Heart right ventricle (tissue), 16 donors: Measurements from ENCODE around the gene CYP11A1. TPM values are rescaled to one million over a fixed set of nuclear protein-coding genes. Genes with fewer than 3 reads are reported as not detected.
A peak's percentile ranks its signal among the peaks of the same experiment; 100 is the strongest.

Experiments used
- ATAC-seq, 8 donors: fragments of 200-7000 bp; cut with Tn5 transposase; one replicate each; pipeline ENCODE4 v1.9.1; 2020; ENCODE audit warnings: mild to moderate bottlenecking in 8 of 8, moderate library complexity in 8 of 8, moderate number of reproducible peaks in 1 of 8
- DNase-seq, 2 donors: peaks; one replicate each; pipeline ENCODE4 v3.0.0-alpha.2; 2020
- H3K27ac ChIP-seq, 10 donors: fragments of 200-600 bp; sonication (generic) in 2 of 10; one replicate each; pipeline versions ENCODE4 v1.5.0 to v1.8.0; 2020 to 2022; ENCODE audit warnings: mild to moderate bottlenecking in 3 of 10
- H3K27me3 ChIP-seq, 7 donors: fragments of 200-600 bp; one replicate each; pipeline ENCODE4 v1.8.0; 2021 to 2022; ENCODE audit warnings: mild to moderate bottlenecking in 2 of 7
- H3K36me3 ChIP-seq, 9 donors: fragments of 200-600 bp; sonication (generic) in 1 of 9; one replicate each; pipeline versions ENCODE4 v1.5.0 to v1.8.0; 2020 to 2022; ENCODE audit warnings: mild to moderate bottlenecking in 2 of 9
- H3K4me1 ChIP-seq, 9 donors: fragments of 200-600 bp; sonication (generic) in 1 of 9; one replicate each; pipeline versions ENCODE4 v1.5.0 to v1.8.0; 2020 to 2022; ENCODE audit warnings: mild to moderate bottlenecking in 4 of 9
- H3K4me3 ChIP-seq, 10 donors: fragments of 200-600 bp; sonication (generic) in 2 of 10; one replicate each; pipeline versions ENCODE4 v1.5.0 to v1.8.0; 2020 to 2022; ENCODE audit warnings: mild to moderate bottlenecking in 7 of 10, moderate library complexity in 2 of 10
- H3K9me3 ChIP-seq, 11 donors: fragments of 200-600 bp in 10 of 11; sonication (generic) in 2 of 11; one replicate each; pipeline versions ENCODE4 v1.5.0 to v1.8.0; 2013 to 2022; ENCODE audit warnings: mild to moderate bottlenecking in 2 of 11, control low read depth in 1 of 11, moderate library complexity in 1 of 11
- CTCF ChIP-seq, 9 donors: fragments of 200-600 bp; sonication (generic) in 2 of 9; IDR thresholded peaks; one replicate each; pipeline versions ENCODE4 v1.5.0 to v1.8.0; 2021 to 2022; ENCODE audit warnings: antibody characterized with exemption in 9 of 9, mild to moderate bottlenecking in 5 of 9, moderate library complexity in 1 of 9
- WGBS, 2 donors: extraction: QIAGEN DNeasy Blood & Tissue Kit; methylation state at CpG; one replicate each; pipeline ENCODE4 v1.1.7; 2013; ENCODE audit warnings: inconsistent platforms in 1 of 2; 5-methylcytosine and 5-hydroxymethylcytosine counted together
- intact Hi-C, 10 donors: fragments of 100-400 bp; cut with DNase I; formaldehyde crosslinking; loops; one replicate each; pipeline versions ENCODE4 v1.11.1 to v1.14.2; 2022
- polyA plus RNA-seq, 2 donors: library from polyadenylated mRNA; stranded (reverse); fragments of 200-250 nt; gene quantifications; one replicate each; pipeline ENCODE4 v1.2.3, GENCODE V29; 2013
- total RNA-seq, 10 donors: library from RNA; stranded (reverse); fragmentation: NEBNext Ultra II Directional in 3 of 10; extraction: Animal tissue kit (Norgen Biotek cat#: 25700) in 3 of 10; gene quantifications; one replicate each; pipeline versions ENCODE4 v1.2.1 to v1.2.4, GENCODE V29; 2021 to 2023
- donor health status: Arrhythmogenic right ventricular cardiomyopathy.
- donor health status: ischemic (EF 13 %, LVEDD 7.1; RV severe dilation, severe dysfunction).
- donor health status: healthy with polysubstance abuse.
- donor health status: DM: no; HTN: yes; CAD: no.
- donor health status: DM: no; HTN: no; CAD: no.
- donor health status: ischemic (EF 25% LVEDD 6.9; RV normal size, moderate dysfunction).
- donor health status: ischemic (EF 25% LVEDD 5.7; RV mildly dilated, moderate dysfunction).
- donor health status: healthy.
- donor health status: DM: yes; HTN: yes; CAD: no.
- donor health status: Ischemic cardiomyopathy.
- donor health status: ischemic (EF 35%, LVEDD 5.7; RV mildly dilated, moderate dysfunction).
- donor health status: nonischemic (EF 11% LVEDD 7.7; RV severe dilation, severe dysfunction).
- donor health status: DM: yes; HTN: yes; CAD: no.
- donor health status: PGD.
- donor health status: ischemic (EF 29% LVEDD 5.4; RV normal size, mild dysfunction).
- donor health status: nonischemic (EF 23%, LVEDD 6.1; RV moderate dilation, normal function).

CYP11A1 gene
- total and polyA plus RNA-seq, 12 donors: 0.06 to 3.6 (median 2.1) TPM

GRCh38 chr15:74389241-74390048 lies 22.0 kb upstream of the CYP11A1 start:
- peaks cover 0 to 4% (median 0%) of the 10 kb centered on the region in 7 donors for H3K27me3 ChIP-seq
- no peak overlapping the region for H3K4me3 ChIP-seq
- no peak for TF ChIP-seq CTCF (IDR thresholded peaks at IDR 0.05)
- H3K27ac ChIP-seq: peak overlapping the region in 1 of 10 donors; percentile 50
- ATAC-seq (no peak), DNase-seq (no peak)
- WGBS, 2 donors: 75 to 82% methylated on average over 20 of the region's 20 CpGs
- H3K4me1 ChIP-seq: peaks cover 8 to 32% (median 23%) of the 10 kb centered on the region in 9 donors
- intact Hi-C loops: loop anchor here in 1 of 10 donors (10.0 kb wide), 2 partner anchors 245 to 375 kb away; no protein-coding TSS in a partner anchor
- H3K36me3 ChIP-seq: no peaks in the 10 kb centered on the region
- H3K9me3 ChIP-seq: no peaks in the 10 kb centered on the region

GRCh38 chr15:74388363-74388951 lies 21.0 kb upstream of the CYP11A1 start:
- no peaks in the 10 kb centered on the region for H3K36me3 ChIP-seq
- DNase-seq: no peak
- no peak overlapping the region for H3K4me3 ChIP-seq
- peaks cover 8 to 40% (median 26%) of the 10 kb centered on the region in 9 donors for H3K4me1 ChIP-seq
- H3K27me3 ChIP-seq: peaks cover 0 to 4% (median 0%) of the 10 kb centered on the region in 7 donors
- H3K27ac ChIP-seq: no peak overlapping the region
- TF ChIP-seq CTCF (IDR thresholded peaks at IDR 0.05): no peak
- no peak for ATAC-seq
- intact Hi-C loops: loop anchor here in 1 of 10 donors (10.0 kb wide), 2 partner anchors 246 to 376 kb away; no protein-coding TSS in a partner anchor
- H3K9me3 ChIP-seq: no peaks in the 10 kb centered on the region
- 89 to 92% methylated on average over 10 of the region's 10 CpGs for WGBS, 2 donors

GRCh38 chr15:74387621-74388362 lies 20.3 kb upstream of the CYP11A1 start:
- 73 to 81% methylated on average over 10 of the region's 10 CpGs for WGBS, 2 donors
- Histone ChIP-seq H3K27ac (no peak overlapping the region), H3K4me3 (no peak overlapping the region), H3K36me3 (no peaks in the 10 kb centered on the region), H3K9me3 (no peaks in the 10 kb centered on the region), H3K4me1 (peaks cover 8 to 40% (median 26%) of the 10 kb centered on the region in 9 donors), H3K27me3 (peaks cover 0 to 4% (median 0%) of the 10 kb centered on the region in 7 donors)
- intact Hi-C loops: loop anchor here in 1 of 10 donors (10.0 kb wide), 2 partner anchors 247 to 377 kb away; no protein-coding TSS in a partner anchor
- DNase-seq (no peak), ATAC-seq (no peak)
- TF ChIP-seq CTCF (IDR thresholded peaks at IDR 0.05): no peak

- H3K27ac ChIP-seq: no peak overlapping the region
- no peaks in the 10 kb centered on the region for H3K9me3 ChIP-seq
- no peak overlapping the region for H3K4me3 ChIP-seq
- peaks cover 0 to 4% (median 0%) of the 10 kb centered on the region in 7 donors for H3K27me3 ChIP-seq
- TF ChIP-seq CTCF (IDR thresholded peaks at IDR 0.05): no peak
- no peaks in the 10 kb centered on the region for H3K36me3 ChIP-seq
- ATAC-seq: no peak
- intact Hi-C loops: loop anchor here in 1 of 10 donors (10.0 kb wide), 2 partner anchors 248 to 378 kb away; no protein-coding TSS in a partner anchor
- WGBS, 2 donors: 85 to 90% methylated on average over 13 of the region's 13 CpGs
- DNase-seq: no peak
- H3K4me1 ChIP-seq: peaks cover 8 to 43% (median 28%) of the 10 kb centered on the region in 9 donors
These were observed 19.7 kb upstream of the CYP11A1 start for GRCh38 chr15:74387141-74387541.
